Fibroblast of the conjunctiva (primary cell): ENCODE measurements around the gene NDUFV3.
"Not testable (repeated sequence)": the region's sequence is repeated elsewhere in the genome, so short reads cannot be mapped to it uniquely, and the experiment has no call there.

Source experiments
- DNase-seq: peaks from one replicate; pipeline ENCODE4 v3.0.0-alpha.2; 2010; ENCODE audit warnings: low read depth

The NDUFV3 gene

GRCh38 chr21:42937034-42937940 is 44.2 kb downstream of the NDUFV3 start:
- DNase-seq = not testable (repeated sequence)

- DNase-seq = no peak
These were observed 45.0 kb downstream of the NDUFV3 start for GRCh38 chr21:42937960-42938605.

- not testable (repeated sequence) for DNase-seq
These were observed 45.5 kb downstream of the NDUFV3 start for GRCh38 chr21:42938606-42938995.

- DNase-seq = peak; percentile 97
These were observed 46.7 kb downstream of the NDUFV3 start for GRCh38 chr21:42939582-42940413.

GRCh38 chr21:42941696-42942085 is 48.6 kb downstream of the NDUFV3 start:
- DNase-seq = no peak

- no peak for DNase-seq
These were observed 49.1 kb downstream of the NDUFV3 start for GRCh38 chr21:42942244-42942643.

GRCh38 chr21:42949094-42949755 is 56.1 kb downstream of the NDUFV3 start:
- DNase-seq = not testable (repeated sequence)

- DNase-seq = not testable (repeated sequence)
These were observed 58.1 kb downstream of the NDUFV3 start for GRCh38 chr21:42951193-42951592.

- no peak for DNase-seq
These were observed 63.9 kb downstream of the NDUFV3 start for GRCh38 chr21:42956824-42957630.

GRCh38 chr21:42958122-42958521 is 65.0 kb downstream of the NDUFV3 start:
- not testable (repeated sequence) for DNase-seq

GRCh38 chr21:42959728-42960127 is 66.6 kb downstream of the NDUFV3 start:
- no peak for DNase-seq

GRCh38 chr21:42962380-42963007 is 69.4 kb downstream of the NDUFV3 start:
- DNase-seq = no peak
